OCI-LY3 (cell line): ENCODE data around the gene DDX31.
"Not testable (repeated sequence)": the region's sequence is repeated elsewhere in the genome, so short reads cannot be mapped to it uniquely, and the experiment has no call there.

Experiments used
- CTCF ChIP-seq: fragments of 200-600, 300-600 bp; sonication (generic); IDR thresholded peaks from 2 replicates; pipeline ENCODE4 v1.5.1; 2014; ENCODE audit warnings: antibody characterized with exemption, low read length, low read depth
- EZH2phosphoT487 ChIP-seq: fragments of 200-600 bp; shearing (Covaris generic); IDR thresholded peaks from 2 replicates; pipeline ENCODE4 v1.6.1; 2018; ENCODE audit warnings: antibody characterized with exemption, mixed run types, low read depth

- not testable (repeated sequence) for TF ChIP-seq CTCF, EZH2phosphoT487
These were observed 41.4 kb upstream of the DDX31 start for GRCh38 chr9:132711152-132711551.
